Muscle layer of duodenum (tissue), 2 donors: ENCODE measurements around the gene KCTD16.

ENCODE experiments used
- H3K27ac ChIP-seq: one replicate; pipeline ENCODE4 v1.7.0; 2013; ENCODE audit warnings: mild to moderate bottlenecking, low read length
- H3K27me3 ChIP-seq: one replicate; pipeline ENCODE4 v1.7.0; 2013; ENCODE audit warnings: low read depth, mild to moderate bottlenecking, control low read depth, low read length
- H3K36me3 ChIP-seq, 2 donors: one replicate each; pipeline ENCODE4 v1.7.0; 2013; ENCODE audit warnings: low read length in 2 of 2, control low read depth in 1 of 2, mild to moderate bottlenecking in 1 of 2; ENCODE audit not compliant: insufficient read depth in 2 of 2, control insufficient read depth in 1 of 2
- H3K4me1 ChIP-seq, 2 donors: one replicate each; pipeline ENCODE4 v1.7.0; 2013; ENCODE audit warnings: low read length in 2 of 2, mild to moderate bottlenecking in 2 of 2, control low read depth in 1 of 2, moderate library complexity in 1 of 2; ENCODE audit not compliant: insufficient read depth in 2 of 2, control insufficient read depth in 1 of 2
- H3K4me3 ChIP-seq, 2 donors: one replicate each; pipeline ENCODE4 v1.7.0; 2013; ENCODE audit warnings: low read length in 2 of 2, low read depth in 1 of 2, mild to moderate bottlenecking in 1 of 2
- H3K9me3 ChIP-seq, 2 donors: one replicate each; pipeline ENCODE4 v1.7.0; 2013; ENCODE audit warnings: low read length in 2 of 2, control low read depth in 1 of 2, mild to moderate bottlenecking in 1 of 2; ENCODE audit not compliant: control insufficient read depth in 1 of 2
- donor health status: healthy.

The KCTD16 gene

DNA sequence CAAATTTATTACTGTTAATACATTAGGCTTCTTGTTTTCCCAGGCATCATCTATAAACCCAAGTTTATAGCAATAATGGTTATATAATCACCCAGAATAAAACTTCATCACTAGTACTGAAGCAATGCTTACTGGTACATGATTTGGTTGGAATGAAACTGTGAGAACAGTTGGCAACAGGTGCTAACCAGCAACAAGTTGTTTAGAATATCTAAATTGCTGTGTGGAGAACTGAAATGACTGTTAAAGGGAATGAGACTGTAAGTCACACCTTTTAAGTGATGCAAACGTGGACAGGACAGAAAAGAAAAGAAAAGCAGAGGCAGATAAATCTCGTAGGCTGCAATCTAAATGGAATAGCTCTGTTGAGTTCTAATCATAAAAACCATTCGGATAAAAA is 2.7 kb upstream of the KCTD16 start:
- peaks cover 0 to 19% of the 10 kb centered on the region in 2 donors for H3K4me1 ChIP-seq
- H3K27me3 ChIP-seq = no peaks in the 10 kb centered on the region
- peaks cover 30 to 34% of the 10 kb centered on the region in 2 donors for H3K36me3 ChIP-seq
- H3K27ac ChIP-seq = no peak overlapping the region
- H3K4me3 ChIP-seq = no peak overlapping the region
- no peaks in the 10 kb centered on the region for H3K9me3 ChIP-seq

DNA sequence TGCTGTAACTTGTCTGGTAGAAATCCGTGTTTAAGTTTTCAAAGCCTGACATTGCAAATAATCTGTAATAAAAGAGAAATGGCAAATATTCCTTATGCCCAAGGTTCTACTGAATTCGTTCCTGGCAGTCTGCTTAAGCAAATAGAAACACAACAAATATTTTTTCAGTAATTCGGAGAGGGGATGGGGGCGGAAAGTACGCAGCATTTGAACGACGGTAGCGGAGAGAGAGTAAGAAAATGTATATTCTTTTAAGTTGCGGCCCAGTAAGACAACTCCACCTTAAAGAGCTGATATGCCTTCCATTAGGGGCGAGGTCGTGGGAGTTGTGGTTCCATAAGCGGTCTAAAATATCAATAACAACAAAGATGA is 783 bp upstream of the KCTD16 start:
- Histone ChIP-seq H3K9me3 (no peaks in the 10 kb centered on the region), H3K27ac (peak overlapping the region; percentile 83), H3K4me1 (peaks cover 0 to 19% of the 10 kb centered on the region in 2 donors), H3K36me3 (peaks cover 20% of the 10 kb centered on the region in 2 donors), H3K4me3 (peak overlapping the region; percentile 91 to 99), H3K27me3 (no peaks in the 10 kb centered on the region)

GRCh38 chr5:144173766-144174165 is 3.1 kb downstream of the KCTD16 start:
- peaks cover 0 to 11% of the 10 kb centered on the region in 2 donors for H3K4me1 ChIP-seq
- H3K27ac ChIP-seq = no peak overlapping the region
- H3K27me3 ChIP-seq = no peaks in the 10 kb centered on the region
- H3K4me3 ChIP-seq = no peak overlapping the region
- H3K9me3 ChIP-seq = no peaks in the 10 kb centered on the region
- peaks cover under 1 to 4% of the 10 kb centered on the region in 2 donors for H3K36me3 ChIP-seq

DNA sequence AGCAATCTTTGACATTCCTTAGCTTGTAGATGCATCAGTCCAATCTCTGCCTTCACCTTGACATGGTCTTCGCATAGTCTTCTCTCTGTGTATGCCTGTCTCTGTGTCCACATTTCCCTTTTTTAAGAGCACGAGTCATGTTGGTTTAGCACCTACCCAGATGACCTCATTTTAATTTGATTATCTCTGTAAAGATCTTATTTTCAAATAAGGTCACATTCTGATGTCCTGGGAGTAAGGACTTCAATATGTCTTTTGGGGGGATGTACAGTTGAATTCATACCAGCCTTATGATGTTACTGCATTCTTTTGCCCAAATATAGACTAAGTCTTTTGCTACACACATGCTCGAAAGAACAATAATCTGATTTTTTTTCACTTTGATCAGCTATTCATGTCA is 6.9 kb downstream of the KCTD16 start:
- no peak overlapping the region for H3K27ac ChIP-seq
- H3K9me3 ChIP-seq = no peaks in the 10 kb centered on the region
- no peaks in the 10 kb centered on the region for H3K4me1 ChIP-seq
- H3K27me3 ChIP-seq = no peaks in the 10 kb centered on the region
- H3K36me3 ChIP-seq = no peaks in the 10 kb centered on the region
- H3K4me3 ChIP-seq = no peak overlapping the region

GRCh38 chr5:144179226-144179625 is 8.6 kb downstream of the KCTD16 start:
- Histone ChIP-seq H3K4me1 (no peaks in the 10 kb centered on the region), H3K27ac (no peak overlapping the region), H3K9me3 (no peaks in the 10 kb centered on the region), H3K36me3 (no peaks in the 10 kb centered on the region), H3K4me3 (no peak overlapping the region), H3K27me3 (no peaks in the 10 kb centered on the region)

- Histone ChIP-seq H3K27ac (no peak overlapping the region), H3K9me3 (no peaks in the 10 kb centered on the region), H3K4me1 (peaks cover 0 to 8% of the 10 kb centered on the region in 2 donors), H3K36me3 (no peaks in the 10 kb centered on the region), H3K4me3 (no peak overlapping the region), H3K27me3 (no peaks in the 10 kb centered on the region)
These were observed 12.7 kb downstream of the KCTD16 start for GRCh38 chr5:144183254-144183889.

GRCh38 chr5:144187699-144188294 is 17.1 kb downstream of the KCTD16 start:
- Histone ChIP-seq H3K4me1 (peaks cover 0 to 8% of the 10 kb centered on the region in 2 donors), H3K27me3 (no peaks in the 10 kb centered on the region), H3K9me3 (no peaks in the 10 kb centered on the region), H3K27ac (peak overlapping the region; percentile 27), H3K36me3 (no peaks in the 10 kb centered on the region), H3K4me3 (no peak overlapping the region)

- Histone ChIP-seq H3K4me1 (peaks cover 0 to 8% of the 10 kb centered on the region in 2 donors), H3K27ac (no peak overlapping the region)
These were observed 19.2 kb downstream of the KCTD16 start for GRCh38 chr5:144189800-144190429.

DNA sequence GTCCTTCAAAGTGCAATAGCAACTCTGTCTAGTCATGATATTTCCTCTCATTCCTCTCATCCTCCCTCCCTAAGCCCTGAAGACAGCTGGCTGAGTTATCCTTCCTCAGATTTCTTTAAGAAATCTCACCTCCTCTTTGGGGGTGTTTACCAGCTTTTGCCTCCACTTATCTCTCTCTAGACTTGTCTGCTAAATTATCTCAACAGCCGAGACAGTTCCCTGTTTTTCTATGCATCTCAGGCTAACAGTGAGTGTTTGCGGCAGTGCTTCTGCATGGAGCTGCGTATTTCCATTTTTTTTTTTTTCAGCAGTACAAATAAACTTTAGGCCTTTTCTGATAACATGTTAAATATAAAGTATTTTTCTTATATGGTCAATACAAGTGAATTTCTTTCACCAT is 20.9 kb downstream of the KCTD16 start:
- H3K36me3 ChIP-seq = no peaks in the 10 kb centered on the region
- peaks cover 0 to 8% of the 10 kb centered on the region in 2 donors for H3K4me1 ChIP-seq
- H3K27ac ChIP-seq = no peak overlapping the region
- no peaks in the 10 kb centered on the region for H3K27me3 ChIP-seq
- no peaks in the 10 kb centered on the region for H3K9me3 ChIP-seq
- H3K4me3 ChIP-seq = no peak overlapping the region

More at GRCh38 chr5:144189800-144190429, 19.2 kb downstream of the KCTD16 start:
- Histone ChIP-seq H3K4me3 (no peak overlapping the region), H3K9me3 (no peaks in the 10 kb centered on the region), H3K36me3 (no peaks in the 10 kb centered on the region), H3K27me3 (no peaks in the 10 kb centered on the region)

- Histone ChIP-seq H3K4me1 (peaks cover 0 to 8% of the 10 kb centered on the region in 2 donors), H3K27me3 (no peaks in the 10 kb centered on the region), H3K27ac (no peak overlapping the region), H3K36me3 (no peaks in the 10 kb centered on the region), H3K9me3 (no peaks in the 10 kb centered on the region), H3K4me3 (peak overlapping the region in 1 of 2 donors; percentile 7)
These were observed 21.3 kb downstream of the KCTD16 start for GRCh38 chr5:144191998-144192397.

DNA sequence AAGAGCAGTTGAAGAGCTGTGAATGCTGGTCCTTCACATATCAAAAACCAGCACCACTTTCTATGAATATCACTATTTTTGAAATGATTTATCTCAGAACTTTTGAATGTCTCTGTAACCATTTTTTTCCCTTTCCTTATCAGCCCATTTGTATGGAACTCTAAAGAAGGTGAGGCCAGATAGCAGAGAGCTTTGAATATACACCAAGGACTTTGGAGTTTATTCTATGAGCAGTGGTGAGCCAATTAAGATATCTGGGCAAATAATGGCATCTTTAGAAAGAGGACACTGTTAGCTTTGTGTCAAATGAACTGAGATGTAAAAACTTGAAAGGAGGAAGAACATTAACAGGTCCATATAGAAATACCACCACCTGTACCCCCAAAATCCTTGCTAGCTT is 22.0 kb downstream of the KCTD16 start:
- H3K4me1 ChIP-seq = peaks cover 0 to 4% of the 10 kb centered on the region in 2 donors
- H3K27ac ChIP-seq = no peak overlapping the region
- H3K9me3 ChIP-seq = no peaks in the 10 kb centered on the region
- H3K27me3 ChIP-seq = no peaks in the 10 kb centered on the region
- no peak overlapping the region for H3K4me3 ChIP-seq
- no peaks in the 10 kb centered on the region for H3K36me3 ChIP-seq
